ENCODE data around the gene CIC. TPM values are rescaled to one million over a fixed set of nuclear protein-coding genes. Genes with fewer than 3 reads are reported as not detected.

The CIC gene
- total and polyA plus RNA-seq, 2 of the 13 experiments (the other 11 are each of a cell fraction or from before 2014, with no cell fraction given): 5.9 to 8.0 TPM

- no peak overlapping the region for H3K9ac ChIP-seq (ENCODE audit: insufficient read depth, low read depth, low read length)
- H3K27ac ChIP-seq (ENCODE audit: extremely low read length, insufficient read depth, low read length): no peak overlapping the region
- 0 out of 5 replicates have a peak, but pooled peaks cover 0 to 4% of the 10 kb centered on the region in 2 experiments for H3K36me3 ChIP-seq (replicated peaks in 1 of 2; ENCODE audit: control insufficient read depth in 1 of 2, insufficient read depth in 2 of 2, low read length in 2 of 2)
- peak; percentile 18 for FAIRE-seq
- intact Hi-C loops (cut with micrococcal nuclease; ENCODE audit: unreplicated experiment) (loop anchor here (2.0 kb wide), 1 partner anchor 22 kb away; the partner anchor contains the start of gene MEGF8), in situ Hi-C loops (cut with HindIII; ENCODE audit: extremely low pct_ligation_motif_present, low pct_unique_long_range_greater_than_20kb) (no loop called here)
- H2AFZ ChIP-seq (ENCODE audit: low read length): no peak overlapping the region
- peak overlapping the region; percentile 45 for H3K4me2 ChIP-seq (ENCODE audit: low read depth, low read length)
- TF ChIP-seq GATA4 (IDR thresholded peaks at IDR 0.05; ENCODE audit: borderline replicate concordance, low read depth): no peak
- TF ChIP-seq ZNF34 (CRISPR knock-in tag; IDR thresholded peaks at IDR 0.05; ENCODE audit: borderline replicate concordance): 0 out of 2 replicates have a peak, but pooled peaks have one; percentile 43
- 0 out of 2 replicates have a peak, but pooled peaks have one; percentile 10 for TF ChIP-seq ZNF430 (CRISPR knock-in tag; IDR thresholded peaks at IDR 0.05)
- BruUV-seq (replicated peaks): no TSS peak
- H3K79me2 ChIP-seq (ENCODE audit: insufficient read depth, low read length): no peaks in the 10 kb centered on the region
- no peak overlapping the region for H3K4me3 ChIP-seq (replicated peaks in 1 of 3; ENCODE audit: insufficient read depth in 1 of 3, low read depth in 2 of 3, low read length in 3 of 3)
- DNase-seq (ENCODE audit: low spot score): no peak
- ChIA-PET CTCF (ENCODE audit: low intra/inter-chr PET ratio, low total read pairs) (no interaction called here), POLR2A (interaction anchor here (0.7 to 1.9 kb wide), 5 partner anchors 11 to 60 kb away, joined by 3 to 15 read pairs (median 5); partner anchors contain the start of gene GSK3A)
- 89% methylated on average over 11 of the region's 11 CpGs for WGBS (ENCODE audit: low lambda C conversion rate)
- H4K20me1 ChIP-seq (ENCODE audit: insufficient read depth, low read length): no peaks in the 10 kb centered on the region
- H3K9me3 ChIP-seq (ENCODE audit: low read length): no peaks in the 10 kb centered on the region
- H3K27me3 ChIP-seq (ENCODE audit: control insufficient read depth in 1 of 2, insufficient read depth in 2 of 2, low read length in 2 of 2): no peaks in the 10 kb centered on the region
- ATAC-seq: no peak
- H3K4me1 ChIP-seq (ENCODE audit: insufficient read depth, low read length): peaks cover 28% of the 10 kb centered on the region
These were observed 34.0 kb downstream of the CIC start for GRCh38 chr19:42303101-42303464.

GRCh38 chr19:42303876-42304275, 34.8 kb downstream of the CIC start:
- DNase-seq (ENCODE audit: low spot score) (no peak), ATAC-seq (no peak), FAIRE-seq (no peak)
- H3K4me2 ChIP-seq (ENCODE audit: low read depth, low read length): 0 out of 2 replicates have a peak overlapping the region, but pooled peaks have one; percentile 5
- H3K9ac ChIP-seq (ENCODE audit: insufficient read depth, low read depth, low read length): no peak overlapping the region
- no peak overlapping the region for H3K4me3 ChIP-seq (replicated peaks in 1 of 3; ENCODE audit: insufficient read depth in 1 of 3, low read depth in 2 of 3, low read length in 3 of 3)
- H3K9me3 ChIP-seq (ENCODE audit: low read length): no peaks in the 10 kb centered on the region
- BruUV-seq (replicated peaks): no TSS peak
- intact Hi-C loops (cut with micrococcal nuclease; ENCODE audit: unreplicated experiment): loop anchor here (2.0 kb wide), 1 partner anchor 21 kb away; the partner anchor contains the start of gene MEGF8
- WGBS (ENCODE audit: low lambda C conversion rate): 36% methylated on average over 8 of the region's 8 CpGs
- ChIA-PET POLR2A (interaction anchor here (0.7 kb wide), 1 partner anchor 61 kb away, joined by 3 read pairs; no protein-coding TSS in a partner anchor), CTCF (ENCODE audit: low intra/inter-chr PET ratio, low total read pairs) (no interaction called here)
- no peaks in the 10 kb centered on the region for H3K79me2 ChIP-seq (ENCODE audit: insufficient read depth, low read length)
- H3K36me3 ChIP-seq (replicated peaks in 1 of 2; ENCODE audit: control insufficient read depth in 1 of 2, insufficient read depth in 2 of 2, low read length in 2 of 2): 0 out of 5 replicates have a peak, but pooled peaks cover 0 to 4% of the 10 kb centered on the region in 2 experiments
- H2AFZ ChIP-seq (ENCODE audit: low read length): no peak overlapping the region
- in situ Hi-C loops (cut with HindIII; ENCODE audit: extremely low pct_ligation_motif_present, low pct_unique_long_range_greater_than_20kb): no loop called here
- no peaks in the 10 kb centered on the region for H3K27me3 ChIP-seq (ENCODE audit: control insufficient read depth in 1 of 2, insufficient read depth in 2 of 2, low read length in 2 of 2)
- TF ChIP-seq ZIK1 (CRISPR knock-in tag; IDR thresholded peaks at IDR 0.05; ENCODE audit: borderline replicate concordance, low read depth) (no peak), ZNF770 (CRISPR knock-in tag; IDR thresholded peaks at IDR 0.05) (peak; percentile 47; the same call in 1 of the 2 replicates), ZNF362 (CRISPR knock-in tag; IDR thresholded peaks at IDR 0.05; ENCODE audit: borderline replicate concordance) (peak; percentile 15; the same call in 1 of the 2 replicates), DMTF1 (CRISPR knock-in tag; IDR thresholded peaks at IDR 0.05) (no peak)
- no peak overlapping the region for H3K27ac ChIP-seq (ENCODE audit: extremely low read length, insufficient read depth, low read length)
- peaks cover 28% of the 10 kb centered on the region for H3K4me1 ChIP-seq (ENCODE audit: insufficient read depth, low read length)
- H4K20me1 ChIP-seq (ENCODE audit: insufficient read depth, low read length): no peaks in the 10 kb centered on the region
